HepG2 (cell line): ENCODE measurements around the gene MAPKAPK3. TPM values are rescaled to one million over a fixed set of nuclear protein-coding genes. Genes with fewer than 3 reads are reported as not detected.

ENCODE experiments used
- ATAC-seq: fragments of 200-7000 bp; cut with Tn5 transposase; 3 replicates; pipeline ENCODE4 v1.9.1; 2020; ENCODE audit warnings: mild to moderate bottlenecking, moderate library complexity
- BruUV-seq: library from RNA; stranded (reverse); fragments of 400-500 nt; replicated peaks from 2 replicates; lab custom pipeline; 2021; lab: Mats Ljungman, UMichigan
- CTCF ChIA-PET: fragments of 300-600 bp; formaldehyde crosslinking; extraction: SDS; loops from one replicate; lab custom pipeline; 2021; ENCODE audit warnings: low total read pairs, inconsistent platforms, low intra/inter-chr PET ratio; lab: Yijun Ruan, JAX
- POLR2A ChIA-PET: fragments of 350-600 bp; sonication (Branson Sonifier 250); formaldehyde crosslinking; loops from one replicate; lab custom pipeline; 2020; ENCODE audit warnings: antibody characterized with exemption, inconsistent platforms; lab: Yijun Ruan, JAX
- DNase-seq: peaks from one replicate; pipeline ENCODE4 v3.0.0-alpha.2; 2015; ENCODE audit warnings: low spot score
- FAIRE-seq: peaks from 3 replicates; lab custom pipeline; 2011; peaks lifted over from hg19 to GRCh38; lab: Jason Lieb, UNC
- H2AFZ ChIP-seq: one replicate; pipeline ENCODE4 v1.6.1; 2011; ENCODE audit warnings: low read length, inconsistent platforms
- H3K27ac ChIP-seq: fragments of 300-600 bp; 3 replicates; pipeline ENCODE4 v1.8.0; 2011; ENCODE audit warnings: mixed run types, mild to moderate bottlenecking, mixed read lengths, low read length, inconsistent platforms; ENCODE audit not compliant: insufficient read depth; ENCODE audit errors: extremely low read length
- H3K27me3 ChIP-seq, 2 experiments: fragments of 200-600 bp in 1 of 2; 2 replicates in 1 of 2; 3 replicates in 1 of 2; pipeline versions ENCODE4 v1.6.0 to v1.8.0; 2011; ENCODE audit warnings: low read length in 2 of 2, mild to moderate bottlenecking in 2 of 2, moderate library complexity in 2 of 2, inconsistent platforms in 1 of 2; ENCODE audit not compliant: insufficient read depth in 2 of 2, control insufficient read depth in 1 of 2
- H3K36me3 ChIP-seq, 2 experiments: fragments of 200-600 bp in 1 of 2; replicated peaks in 1 of 2; 2 replicates in 1 of 2; 3 replicates in 1 of 2; pipeline versions ENCODE4 v1.5.1 to v1.8.0; 2011; ENCODE audit warnings: low read length in 2 of 2, inconsistent platforms in 1 of 2; ENCODE audit not compliant: insufficient read depth in 2 of 2, control insufficient read depth in 1 of 2
- H3K4me1 ChIP-seq: 2 replicates; pipeline ENCODE4 v1.5.1; 2012; ENCODE audit warnings: low read length, inconsistent platforms; ENCODE audit not compliant: insufficient read depth
- H3K4me2 ChIP-seq: 2 replicates; pipeline ENCODE4 v1.6.0; 2011; ENCODE audit warnings: low read depth, low read length, inconsistent platforms
- H3K4me3 ChIP-seq, 3 experiments: fragments of 200-600 bp in 1 of 3; sonication (generic), shearing (Covaris generic) in 1 of 3; replicated peaks in 1 of 3; 2 replicates each; pipeline ENCODE4 v1.5.1; 2011 to 2016; ENCODE audit warnings: low read length in 3 of 3, inconsistent platforms in 2 of 3, low read depth in 2 of 3, mild to moderate bottlenecking in 2 of 3, control low read depth in 1 of 3, mixed read lengths in 1 of 3; ENCODE audit not compliant: insufficient read depth in 1 of 3
- H3K79me2 ChIP-seq: one replicate; pipeline ENCODE4 v1.6.1; 2011; ENCODE audit warnings: low read length, inconsistent platforms; ENCODE audit not compliant: insufficient read depth
- H3K9ac ChIP-seq: 2 replicates; pipeline ENCODE4 v1.6.0; 2011; ENCODE audit warnings: mild to moderate bottlenecking, low read depth, low read length, inconsistent platforms; ENCODE audit not compliant: insufficient read depth
- H3K9me3 ChIP-seq: 2 replicates; pipeline ENCODE4 v1.5.1; 2012; ENCODE audit warnings: mild to moderate bottlenecking, low read length
- H4K20me1 ChIP-seq: 2 replicates; pipeline ENCODE4 v1.6.0; 2011; ENCODE audit warnings: inconsistent platforms, mild to moderate bottlenecking, low read length, moderate library complexity; ENCODE audit not compliant: insufficient read depth
- DR1 ChIP-seq: sonication (generic); formaldehyde crosslinking; IDR thresholded peaks from 2 replicates; pipeline ENCODE4 v1.8.0; 2021; ENCODE audit warnings: mild to moderate bottlenecking, missing genetic modification reagents, inconsistent platforms
- LCORL ChIP-seq, 2 experiments: fragments of 450-650 bp in 1 of 2; sonication (generic) in 1 of 2; formaldehyde crosslinking in 1 of 2; IDR thresholded peaks; 2 replicates each; pipeline versions ENCODE4 v1.5.0 to v1.6.1; 2017 to 2020; ENCODE audit warnings: antibody characterized with exemption in 1 of 2, missing genetic modification reagents in 1 of 2
- PRPF4 ChIP-seq: fragments of 200-400 bp; formaldehyde crosslinking; IDR thresholded peaks from 2 replicates; pipeline ENCODE4 v1.6.1; 2016; ENCODE audit warnings: low read length, low read depth; ENCODE audit not compliant: poor library complexity, severe bottlenecking
- SATB2 ChIP-seq: sonication (generic); formaldehyde crosslinking; IDR thresholded peaks from 2 replicates; pipeline ENCODE4 v1.5.0; 2020; ENCODE audit warnings: missing genetic modification reagents
- SIN3B ChIP-seq: fragments of 150-350 bp; IDR thresholded peaks from 2 replicates; pipeline ENCODE4 v1.6.1; 2014; ENCODE audit warnings: low read length
- TERF1 ChIP-seq: sonication (generic); formaldehyde crosslinking; IDR thresholded peaks from 2 replicates; pipeline ENCODE4 v1.8.0; 2022; ENCODE audit warnings: mild to moderate bottlenecking, missing genetic modification reagents, moderate library complexity
- ZFP91 ChIP-seq: sonication (generic); formaldehyde crosslinking; IDR thresholded peaks from 2 replicates; pipeline ENCODE4 v1.9.0; 2022; ENCODE audit warnings: missing genetic modification reagents, mild to moderate bottlenecking, borderline replicate concordance
- ZMYM2 ChIP-seq: sonication (generic); formaldehyde crosslinking; IDR thresholded peaks from 2 replicates; pipeline ENCODE4 v1.8.0; 2022; ENCODE audit warnings: mild to moderate bottlenecking, missing genetic modification reagents
- ZNF230 ChIP-seq: sonication (generic); formaldehyde crosslinking; IDR thresholded peaks from 2 replicates; pipeline ENCODE4 v1.4.0; 2020; ENCODE audit warnings: mild to moderate bottlenecking, missing genetic modification reagents
- ZNF235 ChIP-seq: sonication (generic); formaldehyde crosslinking; IDR thresholded peaks from 2 replicates; pipeline ENCODE4 v1.8.1; 2023; ENCODE audit warnings: mild to moderate bottlenecking, missing genetic modification reagents, borderline replicate concordance
- ZNF550 ChIP-seq: sonication (generic); formaldehyde crosslinking; IDR thresholded peaks from 2 replicates; pipeline ENCODE4 v1.4.0; 2020; ENCODE audit warnings: mild to moderate bottlenecking, missing genetic modification reagents, borderline replicate concordance
- ZNF788 ChIP-seq: sonication (generic); formaldehyde crosslinking; IDR thresholded peaks from 2 replicates; pipeline ENCODE4 v1.5.0; 2020; ENCODE audit warnings: mild to moderate bottlenecking, missing genetic modification reagents, borderline replicate concordance
- ZSCAN9 ChIP-seq: IDR thresholded peaks from 2 replicates; pipeline ENCODE4 v1.6.1; 2016; ENCODE audit warnings: borderline replicate concordance
- WGBS: methylation state at CpG from one replicate; pipeline ENCODE4 v1.1.6; 2017; ENCODE audit warnings: low lambda C conversion rate; 5-methylcytosine and 5-hydroxymethylcytosine counted together
- in situ Hi-C: cut with HindIII; loops from 2 replicates; pipeline ENCODE4 v1.10.0; 2017; ENCODE audit warnings: low pct_unique_long_range_greater_than_20kb; ENCODE audit not compliant: extremely low pct_ligation_motif_present
- intact Hi-C: fragments of 100-400 bp; cut with micrococcal nuclease; formaldehyde crosslinking; loops from one replicate; pipeline ENCODE4 v1.10.0; 2022; ENCODE audit not compliant: unreplicated experiment
- polyA plus RNA-seq, 8 experiments: library from polyadenylated mRNA; depleted of rRNA in 3 of 8; stranded (reverse) in 7 of 8; unstranded in 1 of 8; fragments of >200 nt; fragmentation: Illumina TruSeq in 4 of 8; extraction: Trizol in 4 of 8; gene quantifications; 2 replicates each; pipeline versions ENCODE4 v1.2.1 to v1.2.3, GENCODE V29; 2011 to 2016; ENCODE audit warnings: low read depth in 4 of 8, missing spikeins in 1 of 8, mixed read lengths in 1 of 8; ENCODE audit not compliant: insufficient read depth in 1 of 8
- total RNA-seq, 5 experiments: library from RNA; depleted of rRNA; stranded (reverse); fragments of >200 nt; fragmentation: Illumina TruSeq; extraction: Trizol; gene quantifications; 2 replicates each; pipeline ENCODE4 v1.2.3, GENCODE V29; 2016; ENCODE audit warnings: low read depth in 1 of 5

The MAPKAPK3 gene
- total and polyA plus RNA-seq, 2 of the 13 experiments (the other 11 are each of a cell fraction or from before 2014, with no cell fraction given), result 39.9 to 41.2 TPM

GRCh38 chr3:50610181-50610971 is 6.6 kb upstream of the MAPKAPK3 start:
- Histone ChIP-seq H2AFZ (no peak overlapping the region), H4K20me1 (no peaks in the 10 kb centered on the region), H3K27me3 (0 out of 5 replicates have a peak, but pooled peaks cover 0 to 10% of the 10 kb centered on the region in 2 experiments), H3K27ac (no peak overlapping the region), H3K9ac (peak overlapping the region; percentile 61; the same call in 1 of the 2 replicates), H3K4me3 (peak overlapping the region in 1 of 3 experiments; percentile 76; a peak in 1 of 6 replicates), H3K4me2 (peak overlapping the region; percentile 83), H3K79me2 (no peaks in the 10 kb centered on the region), H3K4me1 (peaks cover 47% of the 10 kb centered on the region), H3K9me3 (no peaks in the 10 kb centered on the region), H3K36me3 (peaks cover 0 to 5% of the 10 kb centered on the region in 2 experiments; a peak in 1 of 5 replicates)
- 89% methylated on average over 4 of the region's 6 CpGs for WGBS
- no peak for TF ChIP-seq ZSCAN9
- no peak for TF ChIP-seq SATB2 (CRISPR knock-in tag)
- TF ChIP-seq TERF1 (CRISPR knock-in tag), result no peak
- peak; percentile 74 for TF ChIP-seq LCORL (IDR thresholded peaks at IDR 0.05)
- no peak for TF ChIP-seq LCORL (CRISPR knock-in tag; IDR thresholded peaks at IDR 0.05)
- TF ChIP-seq ZMYM2 (CRISPR knock-in tag), result no peak
- no peak for TF ChIP-seq ZFP91 (CRISPR knock-in tag)
- TF ChIP-seq PRPF4, result no peak
- TF ChIP-seq ZNF235, result 0 out of 2 replicates have a peak, but pooled peaks have one; percentile 11
- TF ChIP-seq SIN3B, result no peak
- TF ChIP-seq ZNF788 (CRISPR knock-in tag), result no peak
- TF ChIP-seq ZNF230 (CRISPR knock-in tag), result no peak
- no peak for TF ChIP-seq DR1 (CRISPR knock-in tag)
- no peak for TF ChIP-seq ZNF550 (CRISPR knock-in tag)
- no peak for FAIRE-seq
- no peak for DNase-seq
- ChIA-PET CTCF (interaction anchor here (8.0 kb wide), 1 partner anchor 39 kb away, joined by 182 read pairs; the partner anchor contains the start of gene HEMK1), POLR2A (interaction anchor here (0.6 to 4.5 kb wide), 6 partner anchors 8 to 41 kb away, joined by 3 to 101 read pairs (median 27); partner anchors contain the start of gene HEMK1)
- in situ Hi-C loops (loop anchor here (5.0 kb wide), 1 partner anchor 38 kb away; no protein-coding TSS in a partner anchor), intact Hi-C loops (loop anchor here (10.0 kb wide), 1 partner anchor 354 kb away; no protein-coding TSS in a partner anchor)
- no peak for ATAC-seq
- TSS peak; percentile 55 for BruUV-seq
